Stimulated activated CD8-positive, alpha-beta memory T cell treated with anti-CD3 and anti-CD28 coated beads, Interleukin-15, amount 100 ng/mL, for 24 hours (primary cell): Measurements from ENCODE around the gene GNB1.

ENCODE experiments used
- DNase-seq: peaks from one replicate; pipeline ENCODE4 v3.0.0-alpha.2; 2020; ENCODE audit warnings: low read depth

GNB1 gene

GRCh38 chr1:1781526-1781903, 109.4 kb downstream of the GNB1 start:
- DNase-seq = no peak

GRCh38 chr1:1780598-1781525, 110.0 kb downstream of the GNB1 start:
- DNase-seq = no peak

DNA sequence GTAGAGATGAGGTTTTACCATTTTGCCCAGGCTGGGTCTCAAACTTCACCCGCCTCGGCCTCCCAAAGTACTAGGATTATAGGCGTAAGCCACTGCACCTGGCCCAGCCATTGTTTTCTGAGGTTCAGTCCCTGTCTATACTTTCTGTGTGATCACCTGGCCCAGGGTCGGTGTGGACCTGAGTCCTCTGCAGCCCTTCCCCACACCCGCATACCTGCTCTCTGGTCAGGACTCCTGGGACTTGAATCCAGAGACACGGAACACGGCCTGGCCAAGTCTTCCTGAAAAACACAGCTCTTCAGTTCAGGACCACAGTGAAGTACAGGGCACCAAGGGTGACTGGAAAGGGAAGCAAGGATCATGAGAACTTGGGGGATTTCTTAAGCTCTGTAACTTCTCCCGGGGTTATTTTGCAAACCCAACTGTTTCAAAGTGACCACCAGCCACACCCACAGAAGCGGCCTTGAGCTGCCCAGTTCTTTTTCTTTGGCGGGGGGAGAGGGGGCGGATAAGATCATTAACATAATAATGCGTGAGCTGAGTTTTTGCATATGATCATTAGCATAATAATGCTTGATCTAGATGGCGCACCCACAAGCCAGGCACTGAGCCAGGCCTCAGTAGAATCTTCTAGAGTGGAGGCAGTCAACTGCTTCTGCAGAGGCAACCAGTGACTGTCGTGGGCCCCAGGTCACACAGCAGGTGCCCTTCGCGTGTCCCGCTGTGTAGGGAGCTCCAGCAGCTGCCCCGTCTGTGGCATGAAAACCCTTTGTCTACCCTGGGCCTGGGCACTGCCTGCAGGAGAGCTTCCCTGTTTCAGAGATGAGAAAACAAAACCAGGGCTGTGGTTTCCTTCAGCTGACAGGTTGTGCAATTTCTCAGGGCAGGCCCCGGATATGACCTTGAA, 110.9 kb downstream of the GNB1 start:
- no peak for DNase-seq

- no peak for DNase-seq
Observed at GRCh38 chr1:1779320-1779675, 111.6 kb downstream of the GNB1 start.

DNA sequence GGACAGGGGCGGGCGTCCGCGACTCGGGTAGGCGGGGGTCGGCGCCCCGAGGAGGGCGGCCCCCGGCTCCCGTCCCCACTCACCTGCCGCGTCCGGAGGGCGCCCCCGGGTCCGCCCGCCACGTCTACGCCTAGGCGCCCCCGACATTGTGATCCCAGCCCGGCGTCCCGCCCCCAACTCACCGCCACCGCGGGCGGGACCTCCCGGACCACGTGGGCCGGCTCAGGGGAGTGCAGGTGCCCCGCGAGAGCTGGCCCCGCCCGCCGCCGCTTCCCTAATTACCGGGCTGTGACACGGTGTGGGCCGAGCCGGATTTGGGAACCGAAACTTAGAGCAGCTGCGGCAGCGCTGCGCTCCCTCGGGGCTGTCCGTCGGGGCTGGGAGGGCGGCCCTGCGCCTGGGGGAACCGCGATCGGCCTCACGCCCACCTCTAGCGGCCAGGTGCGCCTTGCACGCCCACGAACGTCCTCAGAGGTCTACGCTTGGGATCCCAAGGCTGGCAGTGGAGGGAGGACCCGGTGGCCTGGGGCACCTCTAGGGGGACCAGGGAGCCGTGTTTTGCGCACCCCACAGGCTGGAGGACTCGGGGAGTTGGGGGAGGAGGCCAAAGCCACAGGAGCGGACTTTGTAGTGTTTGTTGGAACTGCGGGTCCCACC, 112.1 kb downstream of the GNB1 start:
- DNase-seq = peak; percentile 50

DNA sequence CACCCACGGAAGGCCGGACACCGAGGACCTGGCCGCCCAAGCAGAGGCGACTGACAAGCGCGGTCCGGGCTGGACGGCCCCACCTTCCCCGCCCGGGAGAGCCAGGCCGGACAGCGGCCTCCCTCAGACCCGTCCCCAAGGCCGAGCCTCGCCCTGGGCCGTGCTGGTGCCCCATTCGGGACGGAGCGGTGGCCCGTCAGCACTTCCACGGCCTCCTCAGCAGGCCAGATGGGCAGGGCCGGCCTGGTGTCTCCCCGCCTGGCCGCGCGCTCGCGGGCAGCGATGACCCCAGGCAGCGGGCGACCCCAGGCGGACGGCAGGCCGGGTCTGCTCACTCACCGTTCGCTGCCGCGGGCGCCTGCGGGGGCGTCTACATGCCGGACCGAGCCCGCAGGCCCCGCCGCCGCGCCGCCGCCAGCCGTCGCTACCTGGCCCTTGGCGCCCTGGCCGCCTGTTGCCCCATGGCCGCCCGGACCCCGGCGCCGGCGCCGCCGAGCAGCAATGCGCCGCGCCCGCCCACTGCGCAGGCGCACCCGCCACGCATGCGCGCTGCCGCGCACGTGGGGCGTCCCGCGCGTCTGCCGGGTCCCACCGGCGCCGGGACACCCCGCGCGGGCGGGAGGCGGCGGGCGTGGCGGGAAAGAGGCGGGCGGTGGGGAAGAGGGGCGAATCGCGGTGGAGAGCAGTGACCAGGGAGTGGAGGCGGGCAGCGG, 112.8 kb downstream of the GNB1 start, which contains the start of gene NADK:
Gene NADK (minus strand): TSS at position 521 of the 713 bp plus-strand sequence. CDS start 13,064 bp downstream, outside the sequence.
- DNase-seq = peak; percentile 68

DNA sequence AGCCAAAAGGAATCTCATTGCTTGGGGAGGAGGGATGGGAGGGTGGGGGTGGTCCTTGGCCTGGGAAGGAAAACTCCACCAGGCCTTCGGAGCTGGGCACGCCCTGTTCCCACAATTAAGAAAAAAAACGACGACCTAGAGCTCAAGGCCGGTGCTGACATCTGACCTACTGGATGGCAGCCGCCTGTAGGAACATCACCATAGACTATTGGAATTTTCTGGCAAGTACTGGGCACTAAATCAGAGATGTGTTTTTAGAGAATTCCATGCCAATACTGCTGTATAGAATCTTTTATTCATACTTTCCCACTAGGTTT, 113.3 kb downstream of the GNB1 start:
- DNase-seq = no peak

GRCh38 chr1:1776672-1777582, 114.0 kb downstream of the GNB1 start:
- no peak for DNase-seq

DNA sequence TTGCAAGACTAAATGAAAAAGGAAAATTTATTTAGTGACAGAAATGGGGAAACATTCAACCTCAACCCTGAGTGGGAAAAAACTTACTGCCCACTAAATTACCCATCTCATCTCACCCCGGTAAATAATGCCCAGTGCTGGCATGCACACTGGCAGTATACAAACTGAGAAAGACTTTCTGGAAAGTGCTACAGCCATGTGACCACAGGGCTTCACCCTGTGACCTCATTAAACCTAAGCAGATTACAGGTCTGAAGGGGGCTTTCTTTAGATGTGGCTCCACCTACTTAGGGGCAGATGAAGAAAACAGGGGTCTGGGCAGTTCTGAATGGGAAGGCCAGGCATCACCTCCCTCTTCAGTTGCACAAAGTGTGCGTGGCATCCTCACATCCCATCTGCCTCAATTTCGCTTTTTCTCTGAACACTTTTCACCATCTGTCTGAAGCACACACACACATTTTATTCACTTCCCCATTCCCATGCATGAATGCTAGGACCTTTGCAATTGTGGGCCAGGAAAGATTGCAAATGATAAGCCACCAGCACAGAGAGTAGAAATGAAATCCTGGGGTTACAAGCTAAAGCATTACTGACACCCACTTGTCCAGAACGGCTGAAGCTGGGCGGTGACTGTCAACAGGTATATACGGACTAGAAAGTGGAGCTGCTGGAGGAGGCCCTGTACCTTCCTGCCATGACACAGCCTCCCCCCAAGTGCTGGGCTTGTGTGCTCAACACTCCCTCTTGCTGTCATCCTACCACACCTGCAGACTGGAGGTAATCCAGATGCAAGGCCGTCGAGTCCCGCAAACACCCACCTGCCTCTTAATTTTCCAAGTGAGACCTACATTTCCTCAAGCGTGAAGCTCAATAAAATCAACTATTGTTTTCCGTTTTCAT, 115.3 kb downstream of the GNB1 start:
- no peak for DNase-seq

DNA sequence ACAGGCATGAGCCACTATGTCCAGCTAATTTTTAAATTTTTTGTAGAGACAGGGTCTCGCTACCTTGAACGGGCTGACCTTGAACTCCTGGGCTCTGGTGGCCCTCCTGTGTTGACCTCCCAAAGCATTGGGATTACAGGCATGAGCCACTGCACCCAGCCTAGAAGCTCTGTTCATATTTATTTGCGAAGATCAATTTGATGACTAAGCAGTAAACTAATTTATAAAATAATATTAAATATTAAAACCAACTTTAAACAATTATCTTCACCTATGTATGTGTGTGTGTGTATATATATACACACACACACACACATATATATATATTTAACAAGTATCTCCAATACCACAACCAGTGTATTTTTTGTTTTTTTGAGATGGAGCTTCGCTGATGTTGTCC, 117.0 kb downstream of the GNB1 start:
- no peak for DNase-seq

GRCh38 chr1:1771096-1771495, 119.8 kb downstream of the GNB1 start:
- no peak for DNase-seq

DNA sequence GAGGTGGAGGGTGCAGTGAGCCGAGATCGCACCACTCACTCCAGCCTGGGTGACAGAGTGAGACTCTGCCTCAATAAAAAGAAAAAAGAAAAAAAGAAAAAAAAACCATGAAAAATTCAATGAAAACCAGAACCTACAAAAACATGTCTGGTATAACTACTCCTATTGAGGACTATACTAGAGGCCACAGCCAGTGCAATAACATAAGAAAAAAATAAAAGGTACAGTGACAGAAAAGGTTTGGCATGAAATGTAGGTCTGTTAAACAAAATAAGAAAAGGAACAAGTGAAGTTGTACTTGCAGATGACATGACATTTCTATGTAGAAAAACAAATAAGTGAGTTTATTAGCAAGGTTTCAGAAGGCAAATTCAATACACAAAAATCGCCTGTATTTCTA, 120.8 kb downstream of the GNB1 start:
- DNase-seq = no peak

DNA sequence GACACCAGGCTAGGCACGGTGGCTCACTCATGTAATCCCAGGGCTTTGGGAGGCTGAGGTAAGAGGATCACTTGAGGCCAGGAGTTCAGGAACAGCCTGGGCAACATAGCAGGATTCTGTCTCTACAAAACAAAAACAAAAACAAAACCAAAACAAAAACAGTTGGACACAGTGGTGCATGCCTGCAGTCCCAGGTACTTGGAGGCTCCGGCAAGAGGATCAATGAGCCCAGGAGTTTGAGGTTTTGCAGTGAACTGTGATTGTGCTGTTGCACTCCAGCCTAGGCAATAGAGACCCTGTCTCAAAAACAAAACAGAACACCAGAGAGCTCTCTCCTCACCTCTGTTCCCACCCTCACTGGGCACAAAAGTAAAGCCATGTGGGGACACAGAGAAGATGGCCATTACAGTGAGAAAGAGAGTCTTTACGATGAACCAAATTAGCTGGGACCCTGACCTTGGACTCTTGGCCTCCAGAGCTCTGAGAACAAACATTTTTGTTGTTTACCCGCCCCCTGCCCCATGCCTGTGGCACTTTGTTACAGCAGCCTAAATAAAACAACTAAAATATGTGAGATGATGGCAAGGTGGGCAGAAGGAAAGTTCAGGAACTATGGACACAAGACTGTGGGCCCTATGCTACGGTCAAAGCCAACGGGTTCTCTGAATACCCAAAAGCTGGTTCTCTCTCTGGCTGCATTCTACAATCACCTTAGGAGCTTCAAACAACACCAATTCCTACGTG, 122.5 kb downstream of the GNB1 start:
- no peak for DNase-seq

- no peak for DNase-seq
Observed at GRCh38 chr1:1764876-1765470, 125.9 kb downstream of the GNB1 start.

DNA sequence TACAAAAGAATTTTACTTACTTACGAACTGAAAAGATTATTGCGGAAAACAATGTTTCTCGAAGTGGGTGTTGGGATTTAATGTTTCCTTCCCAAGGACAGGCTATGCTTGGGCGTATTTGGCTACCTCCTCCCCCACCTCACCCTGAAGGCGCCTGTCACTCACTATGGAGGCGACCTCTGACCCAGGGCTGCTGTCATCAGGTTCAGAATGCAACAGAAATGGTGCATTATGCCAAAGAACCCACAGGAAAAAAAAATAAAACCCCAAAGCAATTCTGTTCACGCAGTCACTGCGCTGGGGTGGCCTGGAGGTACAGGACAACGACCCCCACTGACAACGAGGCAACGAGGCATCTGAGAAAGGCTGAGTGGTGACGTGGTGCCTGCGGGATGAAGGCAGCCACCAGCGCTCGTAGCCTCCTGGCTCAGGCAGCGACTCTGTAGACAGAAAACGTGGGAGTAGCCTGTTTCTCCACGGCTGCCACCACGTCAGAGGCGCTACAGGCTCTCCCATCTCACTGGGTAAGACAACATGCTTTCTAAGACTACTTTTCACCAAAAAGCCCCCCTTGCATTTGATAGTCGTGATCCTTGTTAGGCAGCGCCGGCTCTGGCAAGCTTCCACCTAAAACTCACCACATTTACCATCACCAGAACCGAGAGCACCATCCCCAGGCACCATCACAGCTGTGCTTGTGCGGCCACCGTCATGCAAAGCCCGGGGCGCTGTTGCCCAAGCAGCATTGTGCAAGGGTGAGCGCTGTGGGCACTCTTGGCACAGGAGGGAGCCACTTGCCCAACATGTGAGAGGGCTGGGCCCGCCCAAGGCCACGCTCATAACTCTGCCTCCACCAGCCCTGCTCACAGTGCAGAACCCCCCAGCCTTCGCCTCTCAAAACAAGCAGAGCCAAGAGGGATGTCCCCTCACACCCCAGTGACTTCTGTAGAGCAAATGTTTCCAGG, 126.9 kb downstream of the GNB1 start:
- DNase-seq = no peak

DNA sequence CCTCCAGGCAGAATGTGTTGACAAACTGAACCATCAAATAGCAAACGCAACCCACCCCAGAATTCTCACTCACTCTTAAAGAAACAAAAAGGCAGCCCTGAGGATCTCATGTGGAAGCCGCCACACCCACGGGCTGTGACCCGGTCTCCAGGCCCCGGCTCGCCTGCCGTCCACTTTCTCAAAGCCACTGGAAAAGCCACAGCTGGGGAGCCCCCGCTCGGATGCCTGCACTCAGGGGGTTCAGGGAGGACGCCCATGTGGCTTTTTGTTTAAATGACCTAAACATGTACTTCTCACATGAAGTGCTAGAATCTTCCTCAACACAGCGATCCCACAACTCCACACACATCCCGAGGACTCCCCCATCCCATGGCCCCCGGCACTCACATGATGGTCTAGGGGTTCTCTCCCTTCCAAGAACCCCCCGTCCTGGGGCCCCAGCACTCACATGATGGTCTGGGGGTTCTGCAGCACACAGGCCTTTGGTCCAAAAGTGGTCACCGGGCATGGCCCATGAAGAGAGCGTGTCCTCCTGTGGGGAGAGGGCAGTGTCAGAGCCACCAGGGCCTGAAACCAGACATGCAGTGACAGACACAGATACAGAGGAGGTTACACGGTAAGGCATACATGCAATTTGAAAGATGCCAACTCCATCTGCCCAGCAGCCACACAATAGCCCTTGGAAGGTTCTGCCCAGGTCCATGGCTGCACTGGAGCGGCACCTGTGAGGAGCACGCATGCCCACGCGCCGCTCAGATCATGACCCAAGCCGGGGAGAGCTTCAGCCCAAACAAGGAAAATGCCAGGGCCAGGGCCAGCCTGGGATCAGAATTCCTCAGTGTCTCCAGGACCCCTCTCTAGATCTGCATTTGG, 129.1 kb downstream of the GNB1 start:
- no peak for DNase-seq
